ENCODE results near the gene SMAP2.
"Not testable (repeated sequence)": the region's sequence is repeated elsewhere in the genome, so short reads cannot be mapped to it uniquely, and the experiment has no call there.

The SMAP2 gene

DNA sequence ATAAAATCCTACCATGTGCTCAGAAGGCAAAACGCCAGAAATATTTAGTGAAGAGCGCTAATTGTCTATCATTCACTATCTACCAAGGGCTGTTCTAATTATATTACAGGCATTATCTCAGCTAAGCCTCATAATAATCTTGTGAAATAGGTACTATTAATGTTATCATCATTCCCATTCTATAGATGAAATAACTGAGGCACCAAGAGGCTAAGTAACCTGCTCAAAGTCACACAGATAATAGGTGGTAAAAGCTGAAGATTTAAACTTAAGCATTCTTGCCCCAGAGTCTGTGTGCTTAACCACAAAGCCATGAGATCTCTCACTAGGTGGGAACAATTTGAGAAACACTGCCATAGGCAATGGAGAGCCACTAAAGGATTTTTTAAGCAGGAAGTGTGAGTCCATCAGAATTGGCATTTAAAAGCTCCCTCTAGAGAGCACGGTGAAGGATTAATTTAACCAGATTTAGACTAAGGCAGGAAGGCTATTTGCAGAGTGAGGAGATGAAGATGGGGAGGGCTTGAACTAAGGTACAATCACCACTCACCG, 1.7 kb upstream of the SMAP2 start:
- no peak for DNase-seq (ENCODE audit: low read depth in 3 of 3, low spot score in 1 of 3)

DNA sequence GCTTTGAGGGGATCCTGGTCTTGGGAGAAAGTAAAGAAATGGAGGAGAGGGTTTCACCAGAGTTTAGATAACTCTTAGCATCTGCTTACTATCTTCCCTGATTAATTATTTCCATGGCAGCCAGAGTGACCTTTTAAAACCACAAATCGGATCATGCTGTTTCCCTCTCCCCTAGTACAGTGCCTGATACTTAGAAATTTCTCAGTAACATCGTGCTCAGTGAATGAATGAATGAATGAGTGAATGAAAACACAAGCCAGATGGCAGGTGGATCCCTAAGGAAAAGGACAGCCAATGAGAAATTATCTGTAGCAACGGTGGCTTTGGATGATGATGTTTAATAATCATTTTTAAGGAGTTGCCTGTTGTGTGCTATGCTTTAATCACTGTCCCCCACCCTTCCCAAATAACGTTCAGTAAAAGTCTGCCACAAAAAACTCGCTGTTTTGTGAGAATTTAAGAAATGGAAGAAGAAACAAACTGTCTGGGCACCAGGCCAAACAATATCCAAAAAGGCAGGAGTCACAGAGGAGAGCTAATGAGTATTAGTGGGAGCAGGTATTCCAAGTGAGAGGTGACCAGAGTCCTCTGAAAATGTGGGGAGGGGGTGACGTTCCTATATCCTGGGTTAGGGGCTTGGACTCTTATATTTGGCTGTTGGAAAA, 737 bp upstream of the SMAP2 start:
- DNase-seq (ENCODE audit: low read depth in 3 of 3, low spot score in 1 of 3): no peak

DNA sequence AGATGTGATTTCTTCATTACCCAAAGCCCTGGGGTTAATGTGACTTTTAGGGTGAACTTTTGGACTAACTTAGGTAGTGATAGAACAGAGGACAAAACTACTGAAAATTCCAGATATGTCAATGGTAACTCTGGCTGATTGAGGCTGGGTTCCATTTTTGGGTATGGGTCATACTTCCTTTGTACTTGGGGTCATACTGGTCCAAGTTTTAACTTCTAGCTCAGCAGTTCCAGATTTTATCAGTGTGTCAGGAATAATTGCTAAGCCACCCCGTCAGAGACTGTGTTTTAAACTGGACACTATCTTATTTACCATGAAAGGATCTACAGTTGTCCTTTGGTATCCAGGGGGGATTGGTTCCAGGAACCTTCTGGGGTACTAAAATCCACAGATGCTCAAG, 4.0 kb downstream of the SMAP2 start:
- no peak for DNase-seq (ENCODE audit: low read depth in 3 of 3, low spot score in 1 of 3)

DNA sequence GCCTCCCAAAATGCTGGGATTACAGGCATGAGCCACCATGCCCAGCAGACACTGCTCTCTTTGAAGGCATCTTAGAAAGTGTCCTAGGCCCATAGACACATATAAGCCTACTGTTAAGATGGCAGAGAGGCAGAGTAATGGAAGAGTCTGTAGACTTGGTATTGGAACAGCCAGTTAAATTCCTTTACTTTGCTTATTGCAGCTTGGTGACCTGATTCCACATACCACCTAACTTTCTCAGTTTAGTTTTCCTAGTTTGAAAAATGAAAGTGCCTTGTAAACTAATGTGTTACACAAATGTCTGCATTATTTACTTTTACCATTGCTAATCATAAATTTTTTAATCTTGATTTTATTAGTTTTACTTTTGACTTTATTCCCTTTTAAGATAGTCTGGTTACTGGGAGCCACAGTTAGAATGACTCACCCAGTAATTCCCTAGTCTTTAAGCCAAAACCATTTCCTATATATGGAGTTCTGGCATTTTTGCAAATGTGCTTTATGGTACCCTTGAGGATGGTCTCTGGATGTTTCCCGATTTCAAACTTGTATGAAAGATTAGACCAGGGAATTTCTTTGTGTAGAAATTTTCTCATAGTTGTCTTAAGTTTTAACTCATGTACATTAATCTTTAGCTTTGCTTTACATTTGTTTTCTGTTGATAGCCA, 6.4 kb downstream of the SMAP2 start:
- DNase-seq (ENCODE audit: low read depth in 3 of 3, low spot score in 1 of 3): no peak

DNA sequence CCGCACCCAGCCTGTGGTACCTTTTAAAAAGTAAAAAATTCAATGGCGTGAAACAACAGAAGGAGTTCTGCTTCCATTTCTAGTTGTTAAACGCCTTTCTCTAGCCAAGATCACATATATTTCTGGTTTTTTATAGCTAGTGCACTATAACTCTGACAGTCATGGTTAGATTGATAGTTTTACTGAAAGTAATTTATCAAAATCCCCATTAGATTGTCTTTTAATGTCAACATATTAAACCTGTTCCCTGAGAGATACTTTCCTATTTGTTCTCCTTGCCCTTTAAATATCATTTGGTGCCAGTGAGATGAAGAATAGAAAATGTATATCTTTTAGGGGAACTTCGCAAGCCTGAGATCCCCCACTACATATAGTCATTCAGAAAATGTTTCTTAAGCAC, 7.3 kb downstream of the SMAP2 start:
- no peak for DNase-seq (ENCODE audit: low read depth in 3 of 3, low spot score in 1 of 3)

DNA sequence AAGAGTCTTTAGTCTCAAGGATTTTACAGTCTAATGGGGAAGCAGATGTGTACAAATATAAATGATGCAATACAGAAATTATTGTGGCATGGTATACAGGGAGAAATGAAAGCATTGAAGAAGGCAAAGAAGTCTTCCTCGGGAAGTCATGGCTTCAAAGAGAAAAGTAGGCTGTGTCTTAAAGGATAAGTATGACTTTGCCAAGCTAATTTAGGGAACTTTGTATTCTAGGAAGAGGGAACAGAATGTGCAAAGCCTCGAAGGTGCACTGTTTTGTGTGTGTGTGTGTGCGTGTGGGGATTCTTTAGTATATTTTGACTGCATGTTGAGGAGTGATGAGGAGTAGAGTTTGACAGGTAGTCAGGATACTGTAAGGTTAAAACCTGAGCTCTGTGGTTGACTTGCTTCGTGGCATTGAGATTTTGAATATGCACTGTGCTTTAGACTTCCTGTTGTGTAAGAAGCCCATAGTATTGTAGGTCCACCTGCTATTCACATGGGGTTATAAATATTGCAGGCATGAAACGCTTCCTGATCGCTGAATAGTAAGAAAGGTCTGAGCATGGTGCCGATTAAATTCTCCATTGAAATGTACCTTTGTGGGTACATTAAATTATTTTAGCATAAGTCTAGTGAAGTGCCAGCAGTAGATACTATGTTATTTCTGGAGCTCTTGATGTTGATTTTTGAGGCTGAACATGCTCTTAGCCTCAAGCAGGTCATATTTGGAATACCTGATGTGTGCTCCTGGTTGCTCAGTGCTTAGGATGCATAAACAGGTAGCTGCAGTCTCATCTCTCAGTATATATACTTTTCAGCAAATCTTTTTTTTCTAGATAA, 8.0 kb downstream of the SMAP2 start:
- DNase-seq (ENCODE audit: low read depth in 3 of 3, low spot score in 1 of 3): no peak

DNA sequence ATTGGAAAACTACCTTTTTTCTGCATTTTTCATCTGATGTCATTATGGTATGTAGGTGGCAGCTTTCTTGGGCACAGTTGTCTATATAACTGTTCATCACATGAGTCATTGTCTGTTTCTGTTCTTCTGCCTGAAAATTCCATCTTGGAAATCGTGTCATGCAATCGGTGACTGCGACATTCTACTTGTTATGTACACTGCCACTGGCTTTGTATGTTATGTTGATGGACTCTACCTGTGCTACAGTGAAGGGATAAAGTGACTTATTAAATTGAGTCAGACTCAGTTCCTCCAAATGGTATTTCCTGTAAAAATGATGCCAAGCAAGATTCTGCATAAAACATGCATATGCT, 8.6 kb downstream of the SMAP2 start:
- DNase-seq (ENCODE audit: low read depth in 3 of 3, low spot score in 1 of 3): no peak

DNA sequence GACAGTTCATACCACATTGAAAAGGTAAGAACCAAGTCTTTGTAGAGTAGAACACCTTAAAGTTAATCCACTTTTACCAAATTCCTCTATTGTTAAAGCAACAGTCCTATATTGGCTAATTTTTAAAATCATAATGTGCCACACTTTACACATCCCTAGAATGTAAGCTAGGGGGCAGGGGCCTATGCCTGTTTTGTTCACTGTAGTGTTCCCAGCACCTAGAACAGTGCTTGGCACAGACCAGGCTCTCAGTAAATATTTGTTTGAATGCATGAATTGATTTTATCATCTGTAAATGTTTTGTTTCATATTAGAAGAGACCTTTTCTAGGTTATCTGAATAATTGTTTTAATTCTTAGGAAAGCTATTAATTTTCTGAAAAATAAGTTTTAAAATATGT, 9.1 kb downstream of the SMAP2 start:
- DNase-seq (ENCODE audit: low read depth in 3 of 3, low spot score in 1 of 3): no peak

DNA sequence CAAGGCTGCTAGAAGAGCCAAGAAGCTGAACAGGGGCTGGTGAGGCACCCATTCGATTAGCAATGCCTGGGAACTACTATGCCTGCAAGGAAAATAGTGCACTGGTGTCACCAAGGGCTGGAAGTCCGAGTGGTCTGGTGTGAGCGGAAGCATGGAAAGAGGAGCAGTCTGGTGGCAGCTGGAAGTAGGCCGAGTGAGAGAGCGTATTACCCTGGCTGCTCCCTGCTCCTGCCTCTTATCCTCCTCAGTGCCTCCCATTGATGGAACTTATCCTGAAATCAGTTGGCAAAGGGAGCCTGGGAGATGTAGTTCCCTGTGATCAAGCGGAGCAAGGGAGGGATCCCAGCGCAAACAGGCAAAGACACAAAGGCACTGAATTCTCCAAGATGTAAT, 9.6 kb downstream of the SMAP2 start:
- DNase-seq (ENCODE audit: low read depth in 3 of 3, low spot score in 1 of 3): no peak

DNA sequence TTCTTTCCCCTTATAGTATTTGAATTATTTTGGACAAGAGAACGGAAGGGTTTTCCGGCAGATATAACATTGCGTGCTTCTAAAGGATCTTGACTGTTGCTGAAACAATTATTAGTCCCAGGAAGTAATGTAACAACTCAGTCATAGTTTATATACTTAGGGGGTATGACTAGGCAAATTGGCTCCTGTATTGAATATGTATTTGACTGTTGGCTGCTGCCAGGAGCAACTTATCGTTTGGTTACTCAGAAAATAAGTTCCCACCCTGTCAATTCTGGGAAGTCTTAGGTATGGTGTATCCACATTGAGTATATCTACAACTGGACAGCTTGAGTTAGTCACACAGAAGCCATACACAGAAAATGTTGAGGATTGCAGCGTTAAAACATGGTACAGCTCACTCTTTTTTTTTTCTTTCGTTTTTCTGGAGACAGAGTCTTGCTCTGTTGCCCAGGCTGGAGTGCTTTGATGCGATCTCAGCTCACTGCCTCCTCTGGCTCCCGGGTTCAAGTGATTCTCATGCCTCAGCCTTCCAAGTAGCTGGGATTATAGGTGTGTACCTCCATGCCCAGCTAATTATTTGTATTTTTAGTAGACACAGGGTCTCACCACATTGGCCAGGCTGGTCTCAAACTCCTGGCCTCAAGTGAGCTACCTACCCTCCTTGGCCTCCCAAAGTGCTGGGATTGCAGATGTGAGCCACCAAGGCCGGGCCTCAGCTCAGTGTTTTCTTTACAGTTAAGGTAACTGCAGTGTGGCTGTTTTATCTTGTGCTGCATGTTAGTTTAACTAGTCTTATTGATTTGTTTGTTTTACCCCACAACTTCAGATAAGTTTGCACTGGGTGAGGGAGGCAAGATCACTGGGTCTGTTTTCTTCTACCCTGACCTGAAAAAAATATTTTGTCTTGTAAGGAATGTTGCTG, 10.2 kb downstream of the SMAP2 start:
- no peak for DNase-seq (ENCODE audit: low read depth in 3 of 3, low spot score in 1 of 3)

DNA sequence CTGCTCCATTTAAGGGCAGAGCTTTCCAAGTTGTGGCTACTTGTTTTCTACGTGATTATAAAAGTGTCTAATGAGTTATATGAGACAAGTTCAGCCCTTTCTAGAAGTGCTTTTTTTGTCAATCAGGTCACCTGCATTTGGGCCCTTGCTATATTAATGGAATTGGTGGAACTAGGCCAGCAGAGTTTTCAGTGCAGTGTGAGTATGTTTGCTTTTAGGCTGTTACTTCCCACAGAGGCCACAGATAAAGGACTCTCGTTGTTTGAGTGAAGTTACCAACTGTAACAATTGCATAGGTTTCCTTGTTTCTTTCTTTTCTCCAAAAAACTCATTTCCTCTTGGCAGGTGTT, 10.9 kb downstream of the SMAP2 start:
- no peak for DNase-seq (ENCODE audit: low read depth in 3 of 3, low spot score in 1 of 3)

DNA sequence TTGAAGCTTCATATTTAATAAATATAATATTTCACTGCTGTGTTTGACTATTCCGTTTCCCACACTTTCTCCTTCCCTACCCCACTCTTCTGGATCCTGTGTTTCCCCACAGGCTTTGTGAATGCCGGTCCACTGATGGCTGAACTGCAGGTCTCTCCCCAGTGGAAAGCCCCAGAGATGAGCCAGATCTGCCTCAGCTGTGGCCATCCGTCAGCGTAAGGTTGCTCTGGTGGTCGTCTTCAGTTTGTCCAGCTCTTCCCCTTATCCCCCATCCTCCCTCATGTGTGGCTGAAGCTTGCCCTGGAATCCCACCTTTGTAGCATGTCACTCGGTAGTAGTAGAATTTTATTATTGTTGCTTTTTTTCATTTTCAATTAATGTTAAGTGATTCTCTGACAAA, 11.4 kb downstream of the SMAP2 start:
- DNase-seq (ENCODE audit: low read depth in 3 of 3, low spot score in 1 of 3): no peak

DNA sequence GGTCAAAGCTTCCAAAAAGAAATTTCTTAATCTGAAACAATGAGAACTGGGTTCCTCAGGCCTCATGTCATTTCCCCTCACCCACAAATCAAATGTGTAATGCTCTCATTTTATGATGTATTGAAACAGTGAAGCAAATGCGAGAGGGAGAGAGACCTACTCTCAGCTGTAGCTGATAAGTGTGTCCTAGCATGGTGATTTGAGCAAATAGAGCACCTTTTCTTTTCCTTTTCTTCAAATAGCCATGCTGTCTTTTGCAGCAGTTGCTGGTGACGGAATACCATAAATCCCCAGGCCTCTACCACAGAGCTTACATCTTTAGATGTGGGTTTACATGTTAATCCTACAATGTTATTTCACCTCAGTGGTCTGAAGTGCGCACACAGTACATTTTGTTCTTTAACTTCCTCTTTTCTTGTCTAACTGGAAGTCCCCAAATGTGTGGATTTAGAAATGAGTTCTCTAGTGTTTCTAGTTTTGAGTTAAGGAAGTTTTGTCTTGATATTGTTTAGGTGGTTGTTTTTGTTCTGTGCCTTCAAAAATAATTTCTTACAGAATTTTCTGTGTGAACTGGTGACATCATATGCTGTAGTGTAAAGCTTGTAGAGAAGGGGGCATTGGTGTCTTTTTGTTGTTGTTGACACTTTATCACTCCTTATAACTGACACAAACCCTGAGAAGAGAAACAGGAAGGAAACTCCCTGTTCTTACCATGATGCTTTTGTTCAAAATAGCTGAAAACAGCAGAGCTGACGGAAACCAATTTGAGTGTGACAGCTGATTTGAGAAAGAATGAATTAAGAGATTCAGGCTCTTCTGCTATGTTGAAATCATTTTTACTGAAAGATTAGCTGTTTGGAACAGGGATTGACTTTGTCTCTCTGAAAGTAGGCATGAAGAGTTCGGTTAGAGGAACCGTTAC, 12.2 kb downstream of the SMAP2 start:
- no peak for DNase-seq (ENCODE audit: low read depth in 3 of 3, low spot score in 1 of 3)

DNA sequence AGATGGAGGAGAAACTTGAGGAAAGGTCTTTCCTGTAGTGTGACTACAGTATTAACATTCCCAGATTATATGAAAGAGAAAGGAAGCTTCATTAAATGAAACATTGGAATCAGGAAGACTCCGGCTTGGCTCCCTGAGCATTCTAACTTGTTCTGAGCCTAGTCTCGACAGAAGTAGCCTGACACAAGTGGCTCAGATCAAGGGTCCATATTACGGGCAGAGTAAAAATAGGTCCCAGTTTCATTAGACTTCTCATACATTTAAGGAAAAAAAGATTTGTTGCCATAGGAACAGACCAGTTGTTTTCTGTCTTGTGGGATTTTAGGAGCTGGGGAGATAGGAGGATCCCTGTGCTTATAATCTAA, 12.8 kb downstream of the SMAP2 start:
- no peak for DNase-seq (ENCODE audit: low read depth in 3 of 3, low spot score in 1 of 3)

DNA sequence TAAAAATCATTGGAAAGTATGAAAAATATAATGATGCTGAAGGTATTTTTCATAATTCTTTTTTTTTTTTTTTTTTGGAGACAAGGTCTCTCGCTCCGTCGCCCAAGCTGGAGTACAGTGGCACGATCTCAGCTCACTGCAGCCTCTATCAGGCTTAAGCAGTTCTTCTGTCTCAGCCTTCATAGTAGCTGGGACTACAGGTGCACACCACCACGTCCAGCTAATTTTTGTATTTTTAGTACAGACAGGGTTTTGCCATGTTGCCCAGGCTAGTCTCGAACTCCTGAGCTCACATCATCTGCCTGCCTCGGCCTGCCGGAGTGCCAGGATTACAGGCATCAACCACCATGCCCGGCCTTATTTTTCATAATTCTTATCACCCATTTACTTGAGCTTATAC, 13.3 kb downstream of the SMAP2 start:
- DNase-seq (ENCODE audit: low read depth in 3 of 3, low spot score in 1 of 3): no peak

DNA sequence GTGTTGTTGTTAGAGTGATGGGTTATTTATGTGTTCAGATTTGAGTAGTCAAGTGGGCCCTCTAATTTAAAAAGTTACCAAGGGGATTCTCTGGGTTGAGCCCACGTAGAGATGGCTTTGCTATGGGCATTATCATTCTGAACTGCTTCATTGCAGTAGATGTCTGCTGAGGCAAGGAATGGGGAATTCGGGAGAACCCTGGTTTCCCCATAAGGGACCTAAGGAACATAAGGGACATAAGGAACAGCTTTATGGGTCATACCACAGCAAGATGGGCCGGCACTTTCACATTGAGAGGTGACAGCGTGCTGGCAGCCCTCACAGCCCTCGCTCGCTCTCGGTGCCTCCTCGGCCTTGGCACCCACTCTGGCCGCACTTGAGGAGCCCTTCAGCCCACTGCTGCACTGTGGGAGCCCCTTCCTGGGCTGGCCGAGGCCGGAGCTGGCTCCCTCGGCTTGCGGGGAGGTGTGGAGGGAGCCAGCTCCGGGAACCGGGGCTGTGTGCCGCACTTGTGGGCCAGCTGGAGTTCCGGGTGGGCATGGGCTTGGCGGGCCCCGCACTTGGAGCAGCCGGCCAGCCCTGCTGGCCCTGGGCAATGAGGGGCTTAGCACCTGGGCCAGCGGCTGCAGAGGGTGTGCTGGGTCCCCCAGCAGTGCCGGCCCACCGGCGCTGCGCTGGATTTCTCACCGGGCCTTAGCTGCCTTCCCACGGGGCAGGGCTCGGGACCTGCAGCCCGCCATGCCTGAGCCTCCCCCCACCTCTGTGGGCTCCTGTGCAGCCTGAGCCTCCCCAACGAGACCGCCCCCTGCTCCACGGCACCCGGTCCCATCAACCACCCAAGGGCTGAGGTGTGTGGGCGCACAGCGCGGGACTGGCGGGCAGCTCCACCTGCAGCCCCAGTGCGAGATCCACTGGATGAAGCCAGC, 14.1 kb downstream of the SMAP2 start:
- DNase-seq (ENCODE audit: low read depth in 3 of 3, low spot score in 1 of 3): not testable (repeated sequence)

DNA sequence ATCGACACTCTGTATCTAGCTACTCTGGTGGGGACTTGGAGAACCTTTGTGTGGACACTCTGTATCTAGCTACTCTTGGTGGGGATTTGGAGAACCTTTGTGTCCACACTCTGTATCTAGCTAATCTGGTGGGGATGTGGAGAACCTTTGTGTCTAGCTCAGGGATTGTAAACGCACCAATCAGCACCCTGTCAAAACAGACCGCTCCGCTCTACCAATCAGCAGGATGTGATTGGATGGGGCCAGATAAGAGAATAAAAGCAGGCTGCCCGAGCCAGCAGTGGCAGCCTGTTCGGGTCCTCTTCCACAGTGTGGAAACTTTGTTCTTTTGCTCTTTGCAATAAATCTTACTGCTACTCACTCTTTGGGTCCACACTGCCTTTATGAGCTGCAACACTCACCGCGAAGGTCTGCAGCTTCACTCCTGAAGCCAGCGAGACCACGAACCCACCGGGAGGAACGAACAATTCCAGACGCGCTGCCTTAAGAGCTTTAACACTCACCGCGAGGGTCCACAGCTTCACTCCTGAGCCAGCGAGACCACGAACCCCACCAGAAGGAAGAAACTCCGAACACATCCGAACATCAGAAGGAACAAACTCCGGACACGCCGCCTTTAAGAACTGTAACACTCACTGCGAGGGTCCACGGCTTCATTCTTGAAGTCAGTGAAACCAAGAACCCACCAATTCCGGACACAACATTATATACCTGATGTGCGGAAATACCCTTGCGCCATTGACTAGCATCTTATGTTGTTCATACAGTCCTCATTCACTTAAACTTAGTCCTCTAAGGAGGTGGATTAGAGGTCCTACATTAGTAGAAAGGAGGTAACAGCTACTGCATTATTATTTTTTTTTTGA, 15.2 kb downstream of the SMAP2 start:
- not testable (repeated sequence) for DNase-seq (ENCODE audit: low read depth in 3 of 3, low spot score in 1 of 3)

DNA sequence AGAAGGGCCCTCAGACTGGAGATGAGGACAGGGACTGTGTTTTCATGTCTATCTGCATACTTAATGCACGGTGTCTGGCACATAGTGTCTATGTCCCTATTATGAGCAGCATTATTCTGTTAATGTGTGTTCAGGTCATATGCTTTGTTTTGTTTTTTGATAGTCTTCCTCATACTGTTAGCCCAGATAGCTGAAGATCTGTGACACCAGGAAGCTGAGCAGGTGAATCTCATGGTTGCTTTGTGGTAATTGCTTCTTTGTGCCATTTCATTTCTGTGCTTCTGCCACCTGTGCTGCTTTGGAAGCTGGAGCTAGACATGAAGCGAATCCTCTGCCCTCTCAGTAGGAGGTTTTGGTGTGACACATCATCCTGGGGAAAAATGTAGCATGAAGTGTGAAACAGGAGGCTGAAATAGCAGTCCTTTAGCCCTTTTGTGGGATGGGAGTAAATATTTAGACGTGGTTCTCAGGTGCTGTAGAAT, 15.8 kb downstream of the SMAP2 start:
- no peak for DNase-seq (ENCODE audit: low read depth in 3 of 3, low spot score in 1 of 3)

Data from stimulated activated CD4-positive, alpha-beta T cell treated with anti-CD3 and anti-CD28 coated beads, TNF-alpha, amount 100 ng/mL, for 1 hour (primary cell).